ENCODE data around the gene TOP2A.
A peak's percentile ranks its signal among the peaks of the same experiment; 100 is the strongest.
"Not testable (repeated sequence)": the region's sequence is repeated elsewhere in the genome, so short reads cannot be mapped to it uniquely, and the experiment has no call there.

TOP2A gene

DNA sequence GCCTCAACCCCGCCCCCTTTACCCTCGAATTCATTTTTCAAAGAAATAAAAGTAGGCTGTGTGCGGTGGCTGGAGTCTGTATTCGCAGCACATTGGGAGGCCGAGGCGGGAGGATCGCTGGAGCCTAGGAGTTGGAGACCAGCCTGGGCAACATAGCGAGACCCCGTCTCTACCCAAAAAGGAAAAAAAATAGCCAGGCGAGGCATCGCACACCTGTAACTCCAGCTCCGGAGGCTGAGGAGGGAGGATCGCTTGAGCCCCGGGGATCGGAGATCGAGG is 671 bp upstream of the TOP2A start:
- peak overlapping the region; percentile 63 for H3K4me3 ChIP-seq (ENCODE audit: low read depth, low read length)
- ChIA-PET CTCF (interaction anchor here (0.6 to 14.9 kb wide), 19 partner anchors 8 to 1249 kb away, joined by 3 to 226 read pairs (median 6); no protein-coding TSS in a partner anchor), POLR2A (interaction anchor here (0.8 to 1.7 kb wide), 6 partner anchors 7 to 1270 kb away, joined by 3 to 9 read pairs (median 4); partner anchors contain the start of gene EIF1)
- DNase-seq (ENCODE audit: low read depth, low spot score): no peak
- TF ChIP-seq CTCF (IDR thresholded peaks at IDR 0.05; ENCODE audit: insufficient read depth, low read length, missing control alignments): no peak

- DNase-seq (ENCODE audit: low read depth, low spot score): no peak
- POLR2A ChIA-PET: interaction anchor here (1.1 to 1.7 kb wide), 5 partner anchors 9 to 1271 kb away, joined by 3 to 9 read pairs (median 5); partner anchors contain the start of gene EIF1
Observed at GRCh38 chr17:40417258-40417608, 463 bp downstream of the TOP2A start.

GRCh38 chr17:40416671-40417070 is 1.0 kb downstream of the TOP2A start:
- DNase-seq (ENCODE audit: low read depth, low spot score): no peak
- ChIA-PET CTCF (interaction anchor here (0.6 to 14.9 kb wide), 25 partner anchors 8 to 214 kb away, joined by 3 to 226 read pairs (median 5); no protein-coding TSS in a partner anchor), POLR2A (interaction anchor here (1.4 to 1.7 kb wide), 2 partner anchors 59 to 1272 kb away, joined by 5 to 6 read pairs; partner anchors contain the start of gene EIF1)
- TF ChIP-seq CTCF (IDR thresholded peaks at IDR 0.05; ENCODE audit: insufficient read depth, low read length, missing control alignments): no peak
- peak overlapping the region; percentile 81 for H3K4me3 ChIP-seq (ENCODE audit: low read depth, low read length)

More at GRCh38 chr17:40417258-40417608, 463 bp downstream of the TOP2A start:
- TF ChIP-seq CTCF (IDR thresholded peaks at IDR 0.05; ENCODE audit: insufficient read depth, low read length, missing control alignments): no peak
- peak overlapping the region; percentile 81 for H3K4me3 ChIP-seq (ENCODE audit: low read depth, low read length)
- CTCF ChIA-PET: interaction anchor here (0.9 to 14.9 kb wide), 16 partner anchors 9 to 143 kb away, joined by 3 to 226 read pairs (median 7); no protein-coding TSS in a partner anchor

DNA sequence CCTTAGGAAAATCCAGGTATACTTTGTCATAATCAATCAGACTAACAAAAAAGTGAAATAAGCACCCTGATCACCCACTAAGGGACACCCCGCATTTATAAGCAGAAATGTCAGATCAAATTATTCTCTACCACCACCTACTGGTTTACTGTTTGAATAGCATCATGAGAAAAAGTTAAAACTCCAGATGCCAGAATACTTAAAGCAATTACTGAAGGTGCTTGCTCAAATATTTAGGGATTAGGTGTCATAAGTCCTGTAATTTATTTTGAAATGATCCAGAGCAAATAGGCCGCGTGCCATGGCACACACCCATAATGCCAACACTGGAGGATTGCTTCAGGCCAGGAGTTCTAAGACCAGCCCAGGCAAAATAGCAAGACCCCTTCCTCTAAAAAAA is 2.3 kb downstream of the TOP2A start:
- CTCF ChIA-PET: interaction anchor here (0.6 to 14.9 kb wide), 44 partner anchors 9 to 240 kb away, joined by 3 to 226 read pairs (median 4); partner anchors contain the start of gene CDC6
- no peak for DNase-seq (ENCODE audit: low read depth, low spot score)
- H3K4me3 ChIP-seq (ENCODE audit: low read depth, low read length): no peak overlapping the region
- POLR2A ChIA-PET: interaction anchor here (0.6 to 1.4 kb wide), 2 partner anchors 60 to 100 kb away, joined by 4 to 6 read pairs; no protein-coding TSS in a partner anchor
- peak; percentile 31 for TF ChIP-seq CTCF (IDR thresholded peaks at IDR 0.05; ENCODE audit: insufficient read depth, low read length, missing control alignments)

DNA sequence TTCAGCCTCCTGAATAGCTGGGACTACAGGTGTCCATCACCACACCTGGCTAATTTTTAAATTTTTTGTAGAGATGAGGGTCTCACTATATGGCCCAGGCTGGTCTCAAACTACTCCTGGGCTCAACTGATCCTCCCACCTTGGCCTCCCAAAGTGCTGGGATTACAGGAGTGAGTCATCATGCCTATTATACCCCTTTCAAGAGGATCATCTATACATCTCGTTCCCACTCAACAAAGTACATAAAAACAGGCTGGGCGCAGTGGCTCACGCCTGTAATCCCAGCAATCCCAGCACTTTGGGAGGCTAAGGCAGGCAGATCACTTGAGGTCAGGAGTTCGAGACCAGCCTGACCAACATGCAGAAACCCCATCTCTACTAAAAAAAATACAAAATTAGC is 3.4 kb downstream of the TOP2A start:
- DNase-seq (ENCODE audit: low read depth, low spot score); POLR2A ChIA-PET; H3K4me3 ChIP-seq (ENCODE audit: low read depth, low read length): not testable (repeated sequence)
- CTCF ChIA-PET: interaction anchor here (0.6 to 14.9 kb wide), 22 partner anchors 10 to 146 kb away, joined by 3 to 226 read pairs (median 8); no protein-coding TSS in a partner anchor

- no peak for TF ChIP-seq CTCF (IDR thresholded peaks at IDR 0.05; ENCODE audit: insufficient read depth, low read length, missing control alignments)
- POLR2A ChIA-PET: no interaction called here
- DNase-seq (ENCODE audit: low read depth, low spot score): no peak
- CTCF ChIA-PET: interaction anchor here (0.9 to 14.9 kb wide), 13 partner anchors 9 to 122 kb away, joined by 3 to 226 read pairs (median 4); no protein-coding TSS in a partner anchor
- no peak overlapping the region for H3K4me3 ChIP-seq (ENCODE audit: low read depth, low read length)
Observed at GRCh38 chr17:40412880-40413279, 4.8 kb downstream of the TOP2A start.

DNA sequence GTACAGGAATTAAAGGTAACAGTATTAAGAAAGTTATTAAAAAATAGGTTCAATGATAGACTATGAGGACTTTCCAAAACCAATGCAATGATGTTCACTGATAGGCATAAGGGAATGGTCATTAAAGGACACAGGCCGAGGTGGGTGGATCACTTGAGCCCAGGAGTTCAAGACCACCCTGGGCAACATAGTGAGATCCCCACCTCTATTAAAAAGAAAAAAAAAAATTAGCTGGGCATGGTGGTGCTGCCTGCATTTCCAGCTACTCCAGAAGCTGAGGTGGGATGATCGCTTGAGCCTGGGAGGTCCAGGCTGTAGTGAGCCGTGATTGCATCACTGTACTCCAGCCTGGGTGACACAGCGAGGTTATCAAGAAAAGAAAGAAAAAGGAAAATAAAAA is 5.9 kb downstream of the TOP2A start:
- ChIA-PET CTCF (interaction anchor here (0.9 to 14.9 kb wide), 14 partner anchors 8 to 193 kb away, joined by 3 to 226 read pairs (median 4); partner anchors contain the start of gene GJD3), POLR2A (no interaction called here)
- no peak for TF ChIP-seq CTCF (IDR thresholded peaks at IDR 0.05; ENCODE audit: insufficient read depth, low read length, missing control alignments)
- no peak for DNase-seq (ENCODE audit: low read depth, low spot score)
- no peak overlapping the region for H3K4me3 ChIP-seq (ENCODE audit: low read depth, low read length)
